AG08396 (cell line): ENCODE results near the gene LRIG1.

ENCODE experiments used
- DNase-seq: peaks from one replicate; pipeline ENCODE4 v3.0.0; 2012; ENCODE audit warnings: low spot score, mixed read lengths

LRIG1 gene

GRCh38 chr3:66353039-66353438 is 147.8 kb downstream of the LRIG1 start:
- DNase-seq, result no peak

- DNase-seq, result no peak
These were observed 150.2 kb downstream of the LRIG1 start for GRCh38 chr3:66350601-66351000.

GRCh38 chr3:66348704-66349103 is 152.1 kb downstream of the LRIG1 start:
- DNase-seq, result no peak

- no peak for DNase-seq
These were observed 155.8 kb downstream of the LRIG1 start for GRCh38 chr3:66344848-66345578.

- no peak for DNase-seq
These were observed 156.4 kb downstream of the LRIG1 start for GRCh38 chr3:66344391-66344811.

- no peak for DNase-seq
These were observed 158.0 kb downstream of the LRIG1 start for GRCh38 chr3:66342717-66343356.

GRCh38 chr3:66338927-66339326 is 161.9 kb downstream of the LRIG1 start:
- DNase-seq, result no peak

- no peak for DNase-seq
These were observed 164.5 kb downstream of the LRIG1 start for GRCh38 chr3:66336333-66336766.

GRCh38 chr3:66335671-66336070 is 165.2 kb downstream of the LRIG1 start:
- no peak for DNase-seq
